Measurements from ENCODE around the gene GPALPP1. TPM values are rescaled to one million over a fixed set of nuclear protein-coding genes. Genes with fewer than 3 reads are reported as not detected.

Gene GPALPP1
- total RNA-seq, 2 experiments from 2014 or later = 29.1 to 32.2 TPM

DNA sequence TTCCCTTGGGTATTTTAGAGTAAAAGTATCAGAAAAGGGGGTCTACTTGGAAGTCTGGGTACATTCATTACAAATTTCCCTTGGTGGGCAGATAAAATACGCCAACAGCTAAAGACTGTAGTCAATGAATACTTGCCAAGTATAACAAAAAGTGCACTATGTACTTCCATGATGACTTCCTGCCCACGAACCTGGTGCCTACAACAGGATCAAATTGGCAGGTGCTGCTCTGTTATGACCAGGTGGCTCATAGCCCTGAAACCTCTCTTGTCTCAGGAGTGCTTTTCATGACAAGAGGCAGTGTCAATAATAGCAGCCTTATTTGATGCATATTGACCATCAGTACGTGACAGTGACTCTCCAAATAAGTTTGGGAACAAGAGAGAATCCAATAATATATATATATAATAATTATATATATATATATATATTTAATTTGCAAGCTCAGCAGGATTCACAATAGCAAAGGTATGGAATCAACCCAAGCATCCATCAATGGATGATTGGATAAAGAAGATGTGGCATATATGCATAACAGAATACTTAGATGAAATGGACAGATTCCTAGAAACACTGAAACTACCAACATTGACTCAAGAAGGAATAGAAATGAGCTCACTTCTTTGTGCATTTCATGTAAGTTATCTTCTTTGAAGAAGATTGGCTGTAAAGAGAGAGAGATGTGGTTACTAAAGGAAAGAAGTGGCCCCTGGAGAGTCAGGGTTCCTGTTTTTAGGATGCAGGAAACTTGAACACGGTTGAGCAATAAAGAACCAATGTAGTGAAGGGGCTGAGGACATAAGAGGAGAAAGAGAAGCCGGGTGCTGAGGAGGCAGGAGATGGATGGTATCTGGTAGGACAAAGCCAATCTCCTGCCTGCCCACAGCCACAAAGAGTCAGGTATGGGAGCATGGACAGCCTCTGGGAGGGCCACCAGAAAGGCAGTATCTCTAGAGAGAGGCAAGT is 79.0 kb downstream of the GPALPP1 start:
- H3K36me3 Mint-ChIP-seq = no peaks in the 10 kb centered on the region
- peaks cover 4% of the 10 kb centered on the region for H3K27me3 Mint-ChIP-seq
- no peak overlapping the region for H3K27ac Mint-ChIP-seq
- DNase-seq = no peak
- H3K9me3 Mint-ChIP-seq = no peaks in the 10 kb centered on the region
- no peak overlapping the region for H3K4me3 Mint-ChIP-seq
- H3K4me1 Mint-ChIP-seq = no peaks in the 10 kb centered on the region

DNA sequence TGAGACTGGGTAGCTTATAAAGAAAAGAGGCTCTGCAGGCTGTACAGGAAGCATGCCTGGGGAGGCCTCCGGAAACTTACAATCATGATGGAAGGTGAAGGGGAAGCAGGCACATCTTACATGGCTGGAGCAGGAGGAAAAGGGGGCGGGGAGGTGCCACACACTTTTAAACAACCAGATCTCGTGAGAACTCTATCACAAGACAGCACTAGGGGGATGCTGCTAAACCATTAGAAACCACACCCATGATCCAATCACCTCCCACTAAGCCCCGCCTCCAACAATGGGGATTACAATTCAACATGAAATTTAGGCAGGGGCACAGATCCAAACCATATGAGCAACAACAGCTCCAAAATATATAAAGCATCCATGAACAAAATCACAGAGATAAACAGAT is 84.5 kb downstream of the GPALPP1 start:
- Mint-ChIP-seq H3K36me3 (no peaks in the 10 kb centered on the region), H3K27ac (no peak overlapping the region), H3K27me3 (peaks cover 14% of the 10 kb centered on the region), H3K9me3 (no peaks in the 10 kb centered on the region), H3K4me3 (no peak overlapping the region), H3K4me1 (peaks cover 3% of the 10 kb centered on the region)
- DNase-seq = no peak

- no peak for DNase-seq
- H3K27me3 Mint-ChIP-seq = peaks cover 10% of the 10 kb centered on the region
- H3K4me1 Mint-ChIP-seq = peaks cover 3% of the 10 kb centered on the region
- H3K36me3 Mint-ChIP-seq = no peaks in the 10 kb centered on the region
- no peak overlapping the region for H3K4me3 Mint-ChIP-seq
- H3K27ac Mint-ChIP-seq = no peak overlapping the region
- no peaks in the 10 kb centered on the region for H3K9me3 Mint-ChIP-seq
Measured at GRCh38 chr13:45074721-45075120, 85.4 kb downstream of the GPALPP1 start.

DNA sequence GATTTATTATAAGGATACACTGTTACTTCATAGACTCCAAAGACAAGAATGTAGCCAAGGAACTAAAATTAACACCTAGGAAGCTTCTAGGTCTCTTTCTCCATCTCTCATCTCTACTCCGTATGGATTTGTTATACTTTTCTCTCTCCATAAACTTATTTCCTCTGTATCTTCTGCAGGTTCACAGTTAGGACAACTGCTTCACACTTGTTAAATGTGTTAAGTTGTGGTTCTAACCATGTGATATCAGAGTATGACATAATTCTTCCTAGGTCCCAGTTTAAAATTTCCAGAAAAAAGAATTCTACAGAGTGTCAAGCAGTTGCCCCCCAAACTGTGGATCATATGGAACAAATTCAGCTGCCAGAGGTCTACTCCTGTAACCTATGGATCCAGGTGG is 88.7 kb downstream of the GPALPP1 start:
- no peaks in the 10 kb centered on the region for H3K36me3 Mint-ChIP-seq
- no peak overlapping the region for H3K27ac Mint-ChIP-seq
- no peaks in the 10 kb centered on the region for H3K9me3 Mint-ChIP-seq
- no peak overlapping the region for H3K4me3 Mint-ChIP-seq
- peaks cover 5% of the 10 kb centered on the region for H3K4me1 Mint-ChIP-seq
- DNase-seq = no peak
- peaks cover 10% of the 10 kb centered on the region for H3K27me3 Mint-ChIP-seq

Other genes starting within 250 kb of the GPALPP1 start
- 10 to 100 TPM; 14.1 to 14.4 TPM for gene NUFIP1, start 67 bp upstream of the GPALPP1 start, total RNA-seq
- gene GTF2F2, start 131.0 kb downstream of the GPALPP1 start, total RNA-seq = 10 to 100 TPM; 31.2 to 32.4 TPM
- not detected for gene KCTD4, start 211.5 kb downstream of the GPALPP1 start, total RNA-seq